Hepatocyte (in vitro differentiated cells): Measurements from ENCODE around the gene RARG. TPM values are rescaled to one million over a fixed set of nuclear protein-coding genes. Genes with fewer than 3 reads are reported as not detected.

Experiments
- DNase-seq: peaks from one replicate; pipeline ENCODE4 v3.0.0-alpha.2; 2016; ENCODE audit warnings: low spot score
- H2AFZ ChIP-seq: fragments of 200-600 bp; sonication (generic); 2 replicates; pipeline ENCODE4 v1.6.0; 2016; ENCODE audit warnings: antibody characterized with exemption, mild to moderate bottlenecking
- H3K27ac ChIP-seq: fragments of 200-600 bp; sonication (generic); 2 replicates; pipeline ENCODE4 v1.5.1; 2016; ENCODE audit warnings: mild to moderate bottlenecking
- H3K27me3 ChIP-seq: fragments of 200-600 bp; sonication (generic); 2 replicates; pipeline ENCODE4 v1.6.1; 2016
- H3K36me3 ChIP-seq: fragments of 200-600 bp; sonication (generic); replicated peaks from 2 replicates; pipeline ENCODE4 v1.5.1; 2016; ENCODE audit warnings: low read depth; ENCODE audit not compliant: insufficient read depth
- H3K4me1 ChIP-seq: fragments of 200-600 bp; sonication (generic); 2 replicates; pipeline ENCODE4 v1.5.1; 2016; ENCODE audit warnings: mild to moderate bottlenecking, moderate library complexity; ENCODE audit not compliant: insufficient read depth
- H3K4me2 ChIP-seq: fragments of 200-600 bp; sonication (generic); 2 replicates; pipeline ENCODE4 v1.6.0; 2016
- H3K4me3 ChIP-seq: fragments of 200-600 bp; sonication (generic); 2 replicates; pipeline ENCODE4 v1.5.1; 2016; ENCODE audit warnings: mild to moderate bottlenecking
- H3K79me2 ChIP-seq: fragments of 200-600 bp; sonication (generic); 2 replicates; pipeline ENCODE4 v1.6.0; 2017; ENCODE audit warnings: mild to moderate bottlenecking
- H3K9me2 ChIP-seq: fragments of 200-600 bp; sonication (generic); replicated peaks from 2 replicates; pipeline ENCODE4 v1.6.0; 2017; ENCODE audit warnings: mild to moderate bottlenecking; ENCODE audit not compliant: insufficient read depth
- H3K9me3 ChIP-seq: fragments of 200-600 bp; sonication (generic); 2 replicates; pipeline ENCODE4 v1.5.1; 2016; ENCODE audit warnings: low read depth, mild to moderate bottlenecking
- H4K20me1 ChIP-seq: fragments of 200-600 bp; sonication (generic); 2 replicates; pipeline ENCODE4 v1.6.0; 2016; ENCODE audit warnings: mild to moderate bottlenecking; ENCODE audit not compliant: insufficient read depth, poor library complexity, severe bottlenecking
- CTCF ChIP-seq: fragments of 200-600 bp; sonication (generic); IDR thresholded peaks from 2 replicates; pipeline ENCODE4 v1.5.1; 2016; ENCODE audit warnings: antibody characterized with exemption, mild to moderate bottlenecking; ENCODE audit not compliant: poor library complexity
- EZH2 ChIP-seq: fragments of 200-600 bp; sonication (generic); IDR thresholded peaks from 2 replicates; pipeline ENCODE4 v1.6.1; 2016; ENCODE audit warnings: antibody characterized with exemption, mild to moderate bottlenecking, borderline replicate concordance
- EZH2phosphoT487 ChIP-seq: fragments of 200-600 bp; sonication (generic); IDR thresholded peaks from one replicate; pipeline ENCODE4 v1.6.1; 2018; ENCODE audit warnings: antibody characterized with exemption, mild to moderate bottlenecking, low read depth, moderate library complexity; ENCODE audit not compliant: unreplicated experiment, severe bottlenecking
- WGBS: methylation state at CpG from one replicate; pipeline ENCODE4 v1.1.6; 2016; ENCODE audit warnings: low lambda C conversion rate; ENCODE audit errors: missing lambda C conversion rate; 5-methylcytosine and 5-hydroxymethylcytosine counted together
- polyA plus RNA-seq: library from polyadenylated mRNA; unstranded; fragments of >200 nt; fragmentation: Nextera tagmentation; extraction: Ambion mirVana; gene quantifications from 2 replicates; pipeline ENCODE4 v1.2.1, GENCODE V29; 2016
- total RNA-seq: library from RNA; depleted of rRNA; stranded (reverse); fragments of >200 nt; gene quantifications from 2 replicates; pipeline ENCODE4 v1.2.3, GENCODE V29; 2014

RARG gene
- total and polyA plus RNA-seq, 2 experiments from 2014 or later, result 20.9 to 28.1 TPM

- Histone ChIP-seq H3K4me2 (no peak overlapping the region), H3K4me3 (no peak overlapping the region), H3K36me3 (no peaks in the 10 kb centered on the region), H2AFZ (no peak overlapping the region), H3K27me3 (no peaks in the 10 kb centered on the region), H3K9me2 (no peaks in the 10 kb centered on the region), H3K79me2 (peaks cover 16% of the 10 kb centered on the region), H3K4me1 (peaks cover 6% of the 10 kb centered on the region), H4K20me1 (peaks cover 17% of the 10 kb centered on the region), H3K9me3 (no peaks in the 10 kb centered on the region), H3K27ac (no peak overlapping the region)
- WGBS, result 98% methylated on average over 4 of the region's 4 CpGs
- no peak for DNase-seq
- TF ChIP-seq CTCF (no peak), EZH2phosphoT487 (no peak), EZH2 (no peak)
Observed at GRCh38 chr12:53210843-53211242, 21.2 kb downstream of the RARG start.

GRCh38 chr12:53208877-53209463, 23.0 kb downstream of the RARG start:
- Histone ChIP-seq H3K79me2 (no peaks in the 10 kb centered on the region), H3K4me1 (no peaks in the 10 kb centered on the region), H3K4me2 (no peak overlapping the region), H3K27ac (no peak overlapping the region), H2AFZ (no peak overlapping the region), H3K9me3 (no peaks in the 10 kb centered on the region), H3K27me3 (no peaks in the 10 kb centered on the region), H3K36me3 (no peaks in the 10 kb centered on the region), H3K4me3 (no peak overlapping the region), H4K20me1 (peaks cover 9% of the 10 kb centered on the region), H3K9me2 (no peaks in the 10 kb centered on the region)
- DNase-seq, result no peak
- TF ChIP-seq EZH2phosphoT487 (no peak), EZH2 (no peak), CTCF (no peak)
- 85% methylated on average over 7 of the region's 7 CpGs for WGBS

GRCh38 chr12:53208435-53208834, 23.6 kb downstream of the RARG start:
- H3K9me3 ChIP-seq, result no peaks in the 10 kb centered on the region
- TF ChIP-seq EZH2phosphoT487 (no peak), EZH2 (no peak), CTCF (no peak)
- no peak overlapping the region for H3K4me3 ChIP-seq
- 88% methylated on average over 2 of the region's 2 CpGs for WGBS
- no peaks in the 10 kb centered on the region for H3K9me2 ChIP-seq
- DNase-seq, result no peak
- no peaks in the 10 kb centered on the region for H3K36me3 ChIP-seq
- H3K79me2 ChIP-seq, result no peaks in the 10 kb centered on the region
- H3K27ac ChIP-seq, result no peak overlapping the region
- H3K27me3 ChIP-seq, result no peaks in the 10 kb centered on the region
- H3K4me1 ChIP-seq, result no peaks in the 10 kb centered on the region
- no peak overlapping the region for H3K4me2 ChIP-seq
- peaks cover 4% of the 10 kb centered on the region for H4K20me1 ChIP-seq
- H2AFZ ChIP-seq, result no peak overlapping the region

- H3K4me1 ChIP-seq, result no peaks in the 10 kb centered on the region
- TF ChIP-seq EZH2phosphoT487, result no peak
- no peak for TF ChIP-seq EZH2
- no peak for TF ChIP-seq CTCF
- no peaks in the 10 kb centered on the region for H4K20me1 ChIP-seq
- no peak within 1 kb of the TSS for H2AFZ ChIP-seq
- H3K9me2 ChIP-seq, result no peaks in the 10 kb centered on the region
- no peaks in the 10 kb centered on the region for H3K79me2 ChIP-seq
- no peaks in the 10 kb centered on the region for H3K36me3 ChIP-seq
- 70% methylated on average over 5 of the region's 5 CpGs for WGBS
- no peak within 1 kb of the TSS for H3K4me2 ChIP-seq
- no peak within 1 kb of the TSS for H3K27ac ChIP-seq
- no peak within 1 kb of the TSS for H3K4me3 ChIP-seq
- no peaks in the 10 kb centered on the region for H3K27me3 ChIP-seq
- H3K9me3 ChIP-seq, result no peaks in the 10 kb centered on the region
- DNase-seq, result no peak
Observed at GRCh38 chr12:53207042-53207441, 25.0 kb downstream of the RARG start, which contains the start of gene ITGB7. TSS of gene ITGB7 (minus strand) at chr12:53207251. CDS start at chr12:53200443, 6,808 bp downstream.
